NCI-H2227 (cell line): ENCODE measurements around the gene SARDH.
"Not testable (repeated sequence)": the region's sequence is repeated elsewhere in the genome, so short reads cannot be mapped to it uniquely, and the experiment has no call there.

Experiments
- DNase-seq: peaks from one replicate; lab custom pipeline; 2025; ENCODE audit not compliant: unreplicated experiment; lab: John Stamatoyannopoulos, UW

The SARDH gene

DNA sequence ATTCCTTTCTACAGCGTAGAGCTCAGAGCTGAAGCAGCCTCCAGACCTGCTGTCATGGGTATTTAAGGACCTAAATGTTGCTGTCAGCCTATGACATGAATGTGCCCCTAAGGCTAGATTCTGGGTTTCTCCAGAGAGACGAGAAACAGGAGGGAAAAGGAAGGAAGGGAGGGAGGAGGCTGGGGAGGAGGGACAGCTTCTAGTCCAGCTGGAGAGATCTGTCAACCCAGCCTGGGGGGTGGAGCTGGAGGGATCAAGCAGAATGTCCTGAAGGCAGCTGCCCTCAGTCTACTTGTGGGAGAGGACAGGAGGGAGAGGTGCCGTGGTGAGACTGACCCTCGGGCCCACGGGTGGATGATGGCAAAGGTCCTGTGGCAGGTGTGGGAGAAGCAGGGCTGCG lies 103.1 kb downstream of the SARDH start:
- DNase-seq: no peak

DNA sequence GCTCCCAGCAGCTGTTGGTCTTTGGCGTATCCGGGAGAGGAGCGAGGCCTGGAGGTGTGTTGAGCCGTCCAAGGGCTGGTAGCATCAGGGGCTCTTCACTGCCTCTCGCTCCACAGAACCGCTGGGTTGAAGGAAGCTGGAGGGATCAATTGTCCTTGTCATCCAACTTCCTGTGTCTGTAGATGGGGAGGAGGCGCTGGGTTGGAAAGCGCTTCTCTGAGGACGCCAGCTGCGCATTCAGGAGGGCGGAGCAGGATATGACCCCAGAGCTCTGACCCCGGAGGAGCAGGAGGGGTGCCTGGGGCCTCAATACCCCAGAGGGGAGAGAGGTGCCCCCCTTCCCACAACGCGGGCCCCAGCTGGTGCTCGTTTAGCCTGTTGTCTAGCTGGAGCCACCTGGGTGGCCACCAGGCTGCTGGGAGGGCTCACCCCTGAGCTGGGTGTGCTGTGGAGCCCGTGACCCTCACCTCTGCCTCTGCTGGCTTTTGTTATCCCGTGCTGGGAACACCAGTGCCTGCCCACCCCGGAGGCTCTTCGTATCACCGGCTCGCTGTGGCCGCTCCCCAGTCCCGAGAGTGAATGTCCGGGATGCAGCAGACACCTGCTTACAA lies 104.0 kb downstream of the SARDH start:
- peak; percentile 26 for DNase-seq

DNA sequence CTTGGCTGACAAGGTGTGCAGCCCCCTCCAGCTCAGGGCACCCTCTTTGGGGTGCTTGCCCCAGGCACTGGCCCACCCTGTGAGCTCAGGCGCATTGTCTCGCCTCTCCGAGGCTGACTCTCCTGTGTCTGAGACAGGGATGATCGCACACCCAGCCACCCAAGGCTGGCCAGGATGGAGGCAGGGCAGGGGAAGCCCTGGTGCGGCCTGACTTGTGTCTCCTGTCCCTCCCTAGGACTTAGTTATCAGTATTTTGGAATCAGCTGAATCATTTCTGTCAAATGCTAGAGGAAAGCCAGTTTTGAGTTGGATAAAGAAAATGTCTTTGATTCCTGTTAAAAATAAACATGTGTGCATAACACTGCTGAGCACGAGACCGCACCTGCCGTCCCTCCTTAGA lies 104.5 kb downstream of the SARDH start:
- DNase-seq: no peak

- DNase-seq: peak; percentile 37
Observed at GRCh38 chr9:133632806-133633680, 105.1 kb downstream of the SARDH start.

GRCh38 chr9:133631111-133631510 lies 107.0 kb downstream of the SARDH start:
- DNase-seq: no peak

DNA sequence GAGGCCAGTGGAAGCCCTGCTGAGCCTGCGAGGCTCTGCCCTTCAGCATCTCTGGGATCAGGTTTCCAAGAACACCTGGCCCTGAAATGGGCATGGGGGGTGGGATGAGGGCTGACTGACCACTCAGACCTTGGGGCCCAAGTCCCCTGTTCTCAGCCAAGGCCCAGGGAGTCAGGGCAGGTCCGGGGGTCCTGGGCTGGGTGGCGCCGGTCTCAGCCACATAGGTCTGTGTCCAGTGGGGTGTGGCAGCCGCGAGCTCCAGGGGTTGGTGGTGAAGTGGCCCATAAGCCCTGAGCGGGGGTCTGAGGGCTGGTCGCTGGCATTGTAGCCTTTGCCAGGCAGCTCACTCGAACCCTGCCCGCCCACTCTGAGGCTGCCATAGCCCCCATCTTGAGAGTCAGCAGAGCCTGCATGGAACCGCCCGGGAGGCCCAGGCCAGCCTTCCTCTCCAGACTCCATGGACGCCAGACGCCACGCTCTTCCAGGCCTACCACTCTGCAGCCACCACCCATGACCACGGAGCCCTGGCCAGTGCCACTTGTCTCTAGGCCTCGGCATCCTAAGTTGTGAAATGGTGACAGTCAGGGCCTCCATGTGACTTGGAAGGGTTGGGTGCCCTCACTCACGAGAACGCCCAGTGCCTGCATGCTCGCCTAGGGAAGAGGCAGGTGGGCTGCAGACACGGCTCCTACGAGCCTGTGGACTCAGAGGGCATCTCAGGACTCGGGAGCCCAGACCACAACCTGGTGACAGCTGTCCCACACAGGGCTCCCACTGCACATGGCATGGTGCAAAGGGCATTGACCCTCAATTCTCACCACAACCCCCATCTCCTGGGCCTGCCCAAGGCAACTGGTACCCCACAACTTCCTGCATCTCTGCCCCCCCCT lies 108.7 kb downstream of the SARDH start:
- no peak for DNase-seq

DNA sequence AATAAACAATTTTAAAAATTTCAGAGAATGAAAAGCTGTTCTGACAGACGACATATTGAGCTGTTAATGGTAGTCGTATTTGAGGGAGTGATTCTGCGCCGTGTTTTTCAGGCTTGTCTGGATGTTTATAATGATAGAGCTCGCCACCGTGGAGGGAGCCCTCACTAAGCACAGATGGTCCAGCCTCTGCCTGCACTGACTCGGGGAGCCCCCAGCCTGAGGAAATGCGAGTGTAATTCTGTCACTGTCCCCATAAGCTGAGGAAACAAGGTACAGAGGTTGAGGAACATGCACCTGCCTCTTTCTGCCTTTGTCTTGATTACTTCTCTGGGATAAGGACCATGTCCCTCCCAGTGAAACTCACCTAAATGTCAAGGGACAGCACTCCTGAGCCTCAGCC lies 109.4 kb downstream of the SARDH start:
- DNase-seq: no peak

GRCh38 chr9:133627341-133627740 lies 110.8 kb downstream of the SARDH start:
- DNase-seq: no peak

DNA sequence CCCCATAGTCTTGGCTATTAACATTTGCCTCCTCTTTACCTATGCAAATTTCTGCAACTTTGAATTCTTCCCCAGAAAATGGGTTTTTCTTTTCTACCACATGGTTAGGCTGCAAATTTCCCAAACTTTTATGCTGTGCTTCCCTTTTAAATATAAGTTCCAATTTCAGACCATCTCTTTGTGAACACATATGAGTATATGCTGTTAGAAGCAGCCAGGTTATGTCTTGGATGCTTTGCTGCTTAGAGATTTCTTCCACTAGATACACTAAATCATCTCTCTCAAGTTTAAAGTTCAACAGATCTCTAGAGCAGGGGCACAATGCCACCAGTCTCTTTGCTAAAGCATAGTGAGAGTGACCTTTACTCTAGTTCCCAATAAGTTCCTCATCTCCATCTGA lies 112.1 kb downstream of the SARDH start:
- DNase-seq: not testable (repeated sequence)

- DNase-seq: no peak
Observed at GRCh38 chr9:133622555-133622954, 115.6 kb downstream of the SARDH start.

DNA sequence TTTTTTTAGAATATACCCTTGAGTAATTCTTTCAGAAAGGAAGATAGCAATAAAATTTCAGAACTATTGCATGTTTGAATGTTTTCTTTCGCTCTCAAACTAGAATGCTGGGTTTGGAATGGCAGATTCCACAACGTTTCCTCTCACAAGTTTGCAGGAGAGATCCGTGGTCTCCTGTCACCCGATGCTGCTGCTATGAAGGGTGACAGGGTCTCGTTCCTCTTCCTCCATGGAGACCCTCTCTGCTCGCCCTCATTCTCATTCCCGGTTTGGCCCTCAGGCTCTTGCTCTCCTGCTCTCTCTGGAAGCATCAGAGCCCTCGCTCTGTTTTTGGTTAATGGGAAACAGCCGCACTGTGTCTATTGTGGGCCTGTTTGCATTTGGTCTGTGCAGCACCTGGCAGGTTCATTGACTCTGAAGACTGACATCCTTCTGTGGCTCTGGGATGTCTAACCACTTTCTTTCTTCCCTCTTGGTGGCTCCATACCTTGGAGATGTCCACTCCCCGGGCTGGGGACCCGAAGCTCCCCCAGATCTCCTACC lies 116.4 kb downstream of the SARDH start:
- DNase-seq: no peak

- no peak for DNase-seq
Observed at GRCh38 chr9:133619791-133620190, 118.4 kb downstream of the SARDH start.

DNA sequence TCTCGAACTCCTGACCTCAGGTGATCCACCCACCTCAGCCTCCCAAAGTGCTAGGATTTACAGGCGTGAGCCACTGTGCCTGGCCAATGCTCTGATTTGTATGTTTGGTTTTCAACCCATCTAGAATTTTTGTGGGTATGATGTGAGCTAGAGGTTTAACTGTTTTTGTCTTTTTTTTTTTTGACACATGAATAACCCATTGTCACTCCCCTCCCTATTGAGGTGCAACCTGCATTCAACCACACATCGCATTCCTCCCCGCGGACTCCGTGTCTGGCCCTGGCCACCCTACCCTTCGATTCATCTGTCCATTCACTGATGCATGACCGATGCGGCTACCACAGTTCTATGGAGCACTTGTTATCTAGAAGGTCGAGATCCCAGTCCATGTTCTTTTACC lies 119.4 kb downstream of the SARDH start:
- DNase-seq: no peak

GRCh38 chr9:133616643-133617405 lies 121.3 kb downstream of the SARDH start:
- no peak for DNase-seq

DNA sequence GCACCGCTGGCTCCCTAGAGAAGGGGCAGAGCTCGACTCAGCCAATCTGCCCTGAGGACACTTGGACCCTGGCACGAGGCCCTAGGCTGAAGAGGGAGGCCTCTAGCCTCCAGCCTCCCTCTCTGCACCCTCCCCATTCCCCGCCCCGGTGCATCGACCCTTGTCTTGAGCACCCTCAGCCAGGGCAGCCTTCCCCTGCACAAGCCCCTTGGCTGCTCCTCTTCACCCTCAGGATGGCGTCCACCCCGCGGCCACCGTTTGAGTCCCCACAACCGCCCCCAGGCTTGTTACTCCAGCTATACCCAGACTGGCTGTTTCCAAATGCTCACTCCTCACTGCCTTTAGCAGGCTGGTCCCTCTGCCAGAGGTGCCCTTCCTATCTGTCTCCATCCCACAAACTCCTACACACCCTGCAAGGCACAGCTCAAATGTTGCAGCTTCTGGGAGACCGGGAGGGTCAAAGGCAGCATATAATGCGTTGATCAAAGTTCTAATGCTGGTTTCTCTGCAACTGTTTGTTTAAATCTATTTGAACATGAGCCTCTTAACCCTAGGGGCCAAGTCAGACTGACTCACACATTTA lies 122.5 kb downstream of the SARDH start:
- DNase-seq: no peak

GRCh38 chr9:133615186-133615585 lies 123.0 kb downstream of the SARDH start:
- DNase-seq: no peak

DNA sequence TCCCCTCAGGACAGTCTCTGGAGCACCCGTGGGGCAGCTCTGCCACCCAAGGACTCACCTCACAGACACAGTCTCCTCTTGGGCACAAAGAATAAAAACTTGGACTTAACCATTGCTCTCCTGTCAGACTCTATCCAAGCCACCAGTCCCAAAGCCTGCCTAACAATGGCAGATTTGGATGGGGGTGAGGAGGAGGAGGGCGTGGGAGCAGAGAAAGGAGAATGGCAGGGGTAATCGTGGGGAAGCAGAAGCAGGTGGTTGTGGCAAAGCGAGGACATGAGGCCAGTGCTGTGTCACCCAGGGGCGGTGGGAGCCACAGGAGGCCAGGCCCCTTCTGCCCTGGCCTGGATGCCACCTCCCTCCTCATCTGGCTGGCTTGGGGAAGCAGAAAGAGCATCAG lies 123.5 kb downstream of the SARDH start:
- DNase-seq: no peak

- DNase-seq: no peak
Observed at GRCh38 chr9:133614056-133614455, 124.1 kb downstream of the SARDH start.
